TTC549 (cell line): ENCODE measurements around the gene MOGAT1.

ENCODE experiments used
- FAIRE-seq: peaks from 2 replicates; lab custom pipeline; 2012; peaks lifted over from hg19 to GRCh38; lab: Jason Lieb, UNC

MOGAT1 gene

GRCh38 chr2:222671259-222672067 lies at the start of gene MOGAT1:
MOGAT1 (plus strand) TSS chr2:222671658; CDS start chr2:222671786, 128 bp downstream.
- FAIRE-seq, result no peak

- no peak for FAIRE-seq
These were observed 49.6 kb upstream of the MOGAT1 start for GRCh38 chr2:222621893-222622292.

- no peak for FAIRE-seq
These were observed 48.5 kb upstream of the MOGAT1 start for GRCh38 chr2:222622910-222623309.

GRCh38 chr2:222623756-222624309 lies 47.6 kb upstream of the MOGAT1 start:
- FAIRE-seq, result no peak

GRCh38 chr2:222627764-222628163 lies 43.7 kb upstream of the MOGAT1 start:
- no peak for FAIRE-seq

- FAIRE-seq, result no peak
These were observed 36.2 kb upstream of the MOGAT1 start for GRCh38 chr2:222635295-222635694.

- FAIRE-seq, result no peak
These were observed 34.4 kb upstream of the MOGAT1 start for GRCh38 chr2:222637067-222637466.

GRCh38 chr2:222641336-222641735 lies 30.1 kb upstream of the MOGAT1 start:
- FAIRE-seq, result no peak

- no peak for FAIRE-seq
These were observed 28.3 kb upstream of the MOGAT1 start for GRCh38 chr2:222643134-222643533.

GRCh38 chr2:222646008-222646407 lies 25.4 kb upstream of the MOGAT1 start:
- no peak for FAIRE-seq

- FAIRE-seq, result no peak
These were observed 21.7 kb upstream of the MOGAT1 start for GRCh38 chr2:222649801-222650200.

- no peak for FAIRE-seq
These were observed 19.6 kb upstream of the MOGAT1 start for GRCh38 chr2:222651718-222652418.

GRCh38 chr2:222652491-222653255 lies 18.8 kb upstream of the MOGAT1 start:
- no peak for FAIRE-seq

- FAIRE-seq, result no peak
These were observed 18.2 kb upstream of the MOGAT1 start for GRCh38 chr2:222653280-222653679.

GRCh38 chr2:222655787-222656525 lies 15.5 kb upstream of the MOGAT1 start, which contains the start of gene FARSB:
FARSB (minus strand) TSS chr2:222656092; CDS start chr2:222656073, 19 bp downstream.
- peak; percentile 80 for FAIRE-seq

GRCh38 chr2:222656526-222657446 lies 14.7 kb upstream of the MOGAT1 start:
- no peak for FAIRE-seq

GRCh38 chr2:222663479-222663878 lies 8.0 kb upstream of the MOGAT1 start:
- no peak for FAIRE-seq

GRCh38 chr2:222668494-222669154 lies 2.8 kb upstream of the MOGAT1 start:
- FAIRE-seq, result no peak

- no peak for FAIRE-seq
These were observed 2.1 kb upstream of the MOGAT1 start for GRCh38 chr2:222669353-222669752.
